SK-N-SH treated with all-trans-retinoic acid at 6 μM for 48 hours (cell line): ENCODE results near the gene ANKRD33B.

Experiments used
- ATAC-seq: fragments of 200-7000 bp; cut with Tn5 transposase; 3 replicates; pipeline ENCODE4 v1.9.1; 2020; ENCODE audit warnings: mild to moderate bottlenecking, moderate library complexity
- ARNTL ChIP-seq: fragments of 450-650 bp; formaldehyde crosslinking; IDR thresholded peaks from 2 replicates; pipeline ENCODE4 v1.5.0; 2020; ENCODE audit warnings: low read depth, mild to moderate bottlenecking, moderate library complexity, borderline replicate concordance
- CSDC2 ChIP-seq: fragments of 250-450 bp; sonication (Bioruptor Pico); IDR thresholded peaks from 2 replicates; pipeline ENCODE4 v1.5.0; 2020; ENCODE audit warnings: mild to moderate bottlenecking, moderate library complexity
- CSRNP3 ChIP-seq: fragments of 250-450 bp; sonication (Bioruptor Pico); IDR thresholded peaks from 2 replicates; pipeline ENCODE4 v1.5.1; 2021; ENCODE audit warnings: mild to moderate bottlenecking, moderate library complexity
- ESRRG ChIP-seq: fragments of 250-450 bp; sonication (Bioruptor Pico); IDR thresholded peaks from 2 replicates; pipeline ENCODE4 v1.6.1; 2021; ENCODE audit warnings: mild to moderate bottlenecking
- GLIS3 ChIP-seq: fragments of 250-450 bp; sonication (Bioruptor Pico); IDR thresholded peaks from 2 replicates; pipeline ENCODE4 v1.5.0; 2020; ENCODE audit warnings: mild to moderate bottlenecking, moderate library complexity
- ISL1 ChIP-seq: fragments of 250-450 bp; sonication (Bioruptor Pico); IDR thresholded peaks from 2 replicates; pipeline ENCODE4 v2.1.2; 2022; ENCODE audit warnings: mild to moderate bottlenecking, moderate library complexity
- OSR1 ChIP-seq: fragments of 250-450 bp; sonication (Bioruptor Pico); IDR thresholded peaks from 2 replicates; pipeline ENCODE4 v1.8.0; 2022; ENCODE audit warnings: moderate library complexity, mild to moderate bottlenecking, inconsistent platforms
- PATZ1 ChIP-seq: fragments of 250-450 bp; sonication (Bioruptor Pico); IDR thresholded peaks from 2 replicates; pipeline ENCODE4 v1.8.0; 2020; ENCODE audit warnings: mild to moderate bottlenecking, moderate library complexity, borderline replicate concordance
- POU6F1 ChIP-seq: fragments of 250-450 bp; sonication (Bioruptor Pico); IDR thresholded peaks from 2 replicates; pipeline ENCODE4 v1.8.0; 2021; ENCODE audit warnings: low read depth, mild to moderate bottlenecking, moderate library complexity, borderline replicate concordance
- RARB ChIP-seq: fragments of 250-450 bp; sonication (Bioruptor Pico); IDR thresholded peaks from 2 replicates; pipeline ENCODE4 v1.8.0; 2021; ENCODE audit warnings: mild to moderate bottlenecking, moderate library complexity
- TCF4 ChIP-seq: fragments of 250-450 bp; sonication (Bioruptor Pico); IDR thresholded peaks from 2 replicates; pipeline ENCODE4 v1.8.0; 2021; ENCODE audit warnings: mild to moderate bottlenecking, moderate library complexity, borderline replicate concordance
- TOX ChIP-seq: fragments of 250-450 bp; sonication (Bioruptor Pico); IDR thresholded peaks from 2 replicates; pipeline ENCODE4 v1.8.0; 2021; ENCODE audit warnings: mild to moderate bottlenecking, moderate library complexity, borderline replicate concordance
- ZC3H10 ChIP-seq: fragments of 250-450 bp; sonication (Bioruptor Pico); IDR thresholded peaks from 2 replicates; pipeline ENCODE4 v1.5.1; 2021; ENCODE audit warnings: mild to moderate bottlenecking, moderate library complexity
- ZFP3 ChIP-seq: fragments of 250-450 bp; sonication (Bioruptor Pico); IDR thresholded peaks from 2 replicates; pipeline ENCODE4 v1.5.0; 2020; ENCODE audit warnings: mild to moderate bottlenecking, moderate library complexity
- ZFP30 ChIP-seq: fragments of 450-650 bp; formaldehyde crosslinking; IDR thresholded peaks from 2 replicates; pipeline ENCODE4 v1.5.0; 2022; ENCODE audit warnings: mild to moderate bottlenecking, moderate library complexity
- ZNF565 ChIP-seq: fragments of 450-650 bp; formaldehyde crosslinking; conservative IDR thresholded peaks from 2 replicates; pipeline ENCODE4 v1.5.0; 2020; ENCODE audit warnings: low read depth, mild to moderate bottlenecking, moderate library complexity
- ZNF70 ChIP-seq: fragments of 450-650 bp; formaldehyde crosslinking; IDR thresholded peaks from 2 replicates; pipeline ENCODE4 v1.5.0; 2020; ENCODE audit warnings: mild to moderate bottlenecking, moderate library complexity
- TF ChIP-seq, protein P1 (sequence below): fragments of 250-450 bp; sonication (Bioruptor Pico); IDR thresholded peaks from 2 replicates; pipeline ENCODE4 v1.5.0; 2020; ENCODE audit warnings: mild to moderate bottlenecking, moderate library complexity
- TF ChIP-seq, protein P2 (sequence below): fragments of 250-450 bp; sonication (Bioruptor Pico); IDR thresholded peaks from 2 replicates; pipeline ENCODE4 v1.5.1; 2020; ENCODE audit warnings: low read depth, mild to moderate bottlenecking, moderate library complexity

Gene ANKRD33B

GRCh38 chr5:10593531-10594181 lies 29.8 kb downstream of the ANKRD33B start:
- TF ChIP-seq RARB (CRISPR knock-in tag) (no peak), ZFP30 (no peak), PATZ1 (CRISPR knock-in tag) (no peak), ZNF565 (CRISPR knock-in tag) (no peak), GLIS3 (no peak)
- no peak for ATAC-seq

GRCh38 chr5:10594591-10595210 lies 30.8 kb downstream of the ANKRD33B start:
- TF ChIP-seq GLIS3 (no peak), ZC3H10 (CRISPR knock-in tag) (no peak), ISL1 (CRISPR knock-in tag) (no peak), RARB (CRISPR knock-in tag) (no peak), CSRNP3 (CRISPR knock-in tag) (no peak), ARNTL (CRISPR knock-in tag) (no peak), OSR1 (CRISPR knock-in tag) (no peak)
- TF ChIP-seq, protein P1, sequence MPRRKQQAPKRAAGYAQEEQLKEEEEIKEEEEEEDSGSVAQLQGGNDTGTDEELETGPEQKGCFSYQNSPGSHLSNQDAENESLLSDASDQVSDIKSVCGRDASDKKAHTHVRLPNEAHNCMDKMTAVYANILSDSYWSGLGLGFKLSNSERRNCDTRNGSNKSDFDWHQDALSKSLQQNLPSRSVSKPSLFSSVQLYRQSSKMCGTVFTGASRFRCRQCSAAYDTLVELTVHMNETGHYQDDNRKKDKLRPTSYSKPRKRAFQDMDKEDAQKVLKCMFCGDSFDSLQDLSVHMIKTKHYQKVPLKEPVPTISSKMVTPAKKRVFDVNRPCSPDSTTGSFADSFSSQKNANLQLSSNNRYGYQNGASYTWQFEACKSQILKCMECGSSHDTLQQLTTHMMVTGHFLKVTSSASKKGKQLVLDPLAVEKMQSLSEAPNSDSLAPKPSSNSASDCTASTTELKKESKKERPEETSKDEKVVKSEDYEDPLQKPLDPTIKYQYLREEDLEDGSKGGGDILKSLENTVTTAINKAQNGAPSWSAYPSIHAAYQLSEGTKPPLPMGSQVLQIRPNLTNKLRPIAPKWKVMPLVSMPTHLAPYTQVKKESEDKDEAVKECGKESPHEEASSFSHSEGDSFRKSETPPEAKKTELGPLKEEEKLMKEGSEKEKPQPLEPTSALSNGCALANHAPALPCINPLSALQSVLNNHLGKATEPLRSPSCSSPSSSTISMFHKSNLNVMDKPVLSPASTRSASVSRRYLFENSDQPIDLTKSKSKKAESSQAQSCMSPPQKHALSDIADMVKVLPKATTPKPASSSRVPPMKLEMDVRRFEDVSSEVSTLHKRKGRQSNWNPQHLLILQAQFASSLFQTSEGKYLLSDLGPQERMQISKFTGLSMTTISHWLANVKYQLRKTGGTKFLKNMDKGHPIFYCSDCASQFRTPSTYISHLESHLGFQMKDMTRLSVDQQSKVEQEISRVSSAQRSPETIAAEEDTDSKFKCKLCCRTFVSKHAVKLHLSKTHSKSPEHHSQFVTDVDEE, result no peak
- TF ChIP-seq, protein P2, sequence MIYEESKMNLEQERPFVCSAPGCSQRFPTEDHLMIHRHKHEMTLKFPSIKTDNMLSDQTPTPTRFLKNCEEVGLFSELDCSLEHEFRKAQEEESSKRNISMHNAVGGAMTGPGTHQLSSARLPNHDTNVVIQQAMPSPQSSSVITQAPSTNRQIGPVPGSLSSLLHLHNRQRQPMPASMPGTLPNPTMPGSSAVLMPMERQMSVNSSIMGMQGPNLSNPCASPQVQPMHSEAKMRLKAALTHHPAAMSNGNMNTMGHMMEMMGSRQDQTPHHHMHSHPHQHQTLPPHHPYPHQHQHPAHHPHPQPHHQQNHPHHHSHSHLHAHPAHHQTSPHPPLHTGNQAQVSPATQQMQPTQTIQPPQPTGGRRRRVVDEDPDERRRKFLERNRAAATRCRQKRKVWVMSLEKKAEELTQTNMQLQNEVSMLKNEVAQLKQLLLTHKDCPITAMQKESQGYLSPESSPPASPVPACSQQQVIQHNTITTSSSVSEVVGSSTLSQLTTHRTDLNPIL (CRISPR knock-in tag), result no peak
- TF ChIP-seq, all 23 proteins: peak for 0
- peak; percentile 11 for ATAC-seq

DNA sequence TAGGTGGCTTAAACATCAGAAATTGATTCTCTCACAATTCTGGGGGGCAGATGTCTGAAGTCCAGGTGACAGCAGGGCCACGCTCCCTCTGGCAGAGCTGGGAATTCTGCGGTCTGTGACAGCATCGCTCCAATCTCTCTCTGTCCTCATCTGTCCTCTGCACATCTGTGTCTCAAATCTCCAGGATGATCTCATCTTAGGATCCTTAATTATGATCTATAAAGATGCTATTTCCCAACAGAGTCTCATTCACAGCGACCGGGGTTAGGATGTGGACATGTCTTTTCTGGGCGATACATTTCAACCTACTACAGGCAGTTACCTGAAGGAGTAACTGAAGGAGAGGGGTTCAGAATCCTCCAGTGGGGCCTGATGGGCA lies 31.4 kb downstream of the ANKRD33B start:
- peak; percentile 28 for ATAC-seq
- no peak for TF ChIP-seq ESRRG
- no peak for TF ChIP-seq CSDC2 (CRISPR knock-in tag)
- no peak for TF ChIP-seq TOX (CRISPR knock-in tag)
- TF ChIP-seq ZC3H10 (CRISPR knock-in tag), result no peak
- no peak for TF ChIP-seq ZFP3
- TF ChIP-seq, protein P1, result no peak
- no peak for TF ChIP-seq POU6F1 (CRISPR knock-in tag)
- TF ChIP-seq ISL1 (CRISPR knock-in tag), result no peak
- TF ChIP-seq, protein P2 (CRISPR knock-in tag), result no peak
- no peak for TF ChIP-seq ZFP30
- TF ChIP-seq ZNF70 (CRISPR knock-in tag), result no peak
- no peak for TF ChIP-seq TCF4 (CRISPR knock-in tag)
